GM21423 (cell line): ENCODE measurements around the gene ZNF653.
"Not testable (repeated sequence)": the region's sequence is repeated elsewhere in the genome, so short reads cannot be mapped to it uniquely, and the experiment has no call there.

Source experiments
- ATAC-seq: cut with Tn5 transposase; IDR thresholded peaks from one replicate; pipeline ENCODE4 v1.9.1; 2021; ENCODE audit warnings: mild to moderate bottlenecking, moderate library complexity; ENCODE audit not compliant: unreplicated experiment

The ZNF653 gene

DNA sequence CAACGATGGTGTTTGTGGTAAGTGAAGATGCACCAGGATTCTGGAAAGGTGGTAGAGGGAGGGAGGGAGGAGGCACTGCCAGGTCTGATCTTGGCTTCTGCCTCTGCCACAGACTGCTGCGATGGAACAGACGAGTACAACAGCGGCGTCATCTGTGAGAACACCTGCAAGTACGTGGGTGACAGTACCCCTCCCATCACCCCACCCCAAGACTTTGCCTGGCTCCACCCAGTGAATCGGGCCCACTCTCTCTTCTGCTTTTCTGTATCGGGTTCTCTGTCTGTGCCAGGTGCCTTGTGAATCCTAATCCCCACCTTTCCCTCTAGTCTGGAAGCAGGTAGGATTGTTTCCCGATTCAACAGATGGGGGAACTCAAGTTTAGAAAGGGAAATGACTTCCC lies 67.7 kb downstream of the ZNF653 start:
- no peak for ATAC-seq

DNA sequence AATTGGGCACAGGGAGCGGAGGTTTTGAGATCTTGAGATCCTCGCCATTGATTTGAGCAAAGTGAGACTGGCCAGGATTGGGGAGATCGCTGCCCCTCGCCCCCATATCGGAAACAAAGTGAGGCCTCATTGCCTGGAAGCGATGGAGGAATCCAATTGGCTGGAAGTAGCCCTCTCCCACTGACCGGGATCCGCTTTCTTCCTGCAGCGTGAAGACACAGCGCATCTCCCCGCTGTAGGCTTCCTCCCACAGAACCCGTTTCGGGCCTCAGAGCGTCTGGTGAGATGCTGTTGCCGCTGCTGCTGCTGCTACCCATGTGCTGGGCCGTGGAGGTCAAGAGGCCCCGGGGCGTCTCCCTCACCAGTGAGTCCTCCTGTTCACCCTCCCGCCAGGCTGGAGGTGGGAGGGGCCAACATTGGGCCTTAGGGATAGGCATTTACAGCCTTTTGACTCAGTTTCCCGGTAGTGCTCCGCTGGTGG lies 69.8 kb downstream of the ZNF653 start:
- no peak for ATAC-seq

DNA sequence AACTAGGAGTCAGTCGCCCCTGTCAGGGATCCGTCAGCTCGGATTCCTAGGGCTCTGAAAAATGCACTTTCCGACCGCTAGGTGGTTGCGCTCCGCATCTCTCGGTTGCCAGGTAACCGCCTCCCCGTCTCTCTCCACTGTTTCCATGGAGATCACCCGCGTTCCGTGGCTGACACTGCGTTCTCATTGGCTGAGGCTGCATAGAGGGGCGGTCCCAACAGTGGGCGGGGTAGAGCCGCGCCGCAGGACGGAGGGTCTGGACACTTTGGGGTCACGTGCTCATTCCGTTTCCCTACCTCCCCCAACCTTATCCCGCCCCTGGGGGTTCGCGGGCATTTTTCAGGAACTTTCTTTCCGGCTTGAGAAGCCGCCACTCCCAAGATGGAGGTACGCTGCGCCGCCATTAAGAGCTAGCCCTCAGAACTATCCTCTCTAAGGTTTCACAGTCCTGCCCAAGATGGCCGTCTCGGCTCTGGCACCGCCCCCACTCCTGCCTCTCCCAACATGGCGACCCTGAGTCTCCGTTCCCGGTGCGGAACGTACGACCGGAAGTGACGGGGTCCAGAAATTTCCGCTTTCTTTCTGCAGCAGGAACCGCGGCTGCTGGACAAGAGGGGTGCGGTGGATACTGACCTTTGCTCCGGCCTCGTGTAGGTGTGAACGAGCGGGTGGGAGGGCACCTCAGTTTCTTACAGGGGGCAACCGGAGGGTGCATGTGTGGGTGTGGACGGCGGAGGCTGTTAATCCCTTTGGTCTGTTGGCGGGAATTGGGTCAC lies 70.4 kb downstream of the ZNF653 start, which contains the start of the genes ODAD3 and PRKCSH:
TSS of gene ODAD3 (minus strand) at position 65 of the 776 bp plus-strand sequence. CDS start 105 bp downstream, outside the sequence.
TSS of gene PRKCSH (plus strand) at position 579 of the 776 bp plus-strand sequence. CDS start 483 bp downstream, outside the sequence.
- ATAC-seq: peak; percentile 89

DNA sequence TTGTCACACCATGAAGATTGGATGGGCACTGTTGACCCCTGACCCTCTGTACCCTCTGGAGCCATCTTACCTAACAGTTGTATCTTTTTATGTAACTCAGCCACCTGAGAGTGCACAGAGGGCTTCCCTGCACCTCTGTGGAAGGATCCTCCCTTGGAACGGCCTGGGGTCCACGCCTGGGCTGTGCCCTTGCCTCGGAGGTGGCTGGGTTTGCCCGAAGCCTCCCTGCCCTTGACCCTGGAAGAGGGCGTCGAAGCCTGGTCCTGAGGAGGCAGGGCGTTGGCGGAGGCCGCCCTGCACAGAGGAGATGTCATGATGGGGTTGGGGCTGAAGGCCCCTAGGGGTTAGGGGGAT lies 71.0 kb downstream of the ZNF653 start:
- no peak for ATAC-seq

DNA sequence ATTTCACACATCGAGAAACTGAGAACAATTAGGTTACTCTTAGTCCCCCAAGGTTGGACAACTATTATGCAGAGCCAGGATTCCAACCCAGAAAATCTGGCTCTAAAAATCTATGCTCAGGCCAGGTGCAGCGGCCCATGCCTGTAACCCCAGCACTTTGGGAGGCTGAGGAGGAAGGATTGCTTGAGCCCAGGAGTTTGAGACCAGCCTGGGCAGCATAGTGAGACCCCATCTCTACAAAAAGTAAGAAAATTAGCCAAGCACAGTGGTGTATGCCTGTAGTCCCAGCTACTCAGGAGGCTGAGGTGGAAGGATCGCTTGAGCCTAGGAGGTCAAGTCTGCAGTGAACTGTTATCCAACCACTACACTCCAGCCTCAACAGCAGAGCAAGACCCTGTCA lies 72.1 kb downstream of the ZNF653 start:
- not testable (repeated sequence) for ATAC-seq
